Endothelial cell of umbilical vein (primary cell): ENCODE measurements around the gene GAST. TPM values are rescaled to one million over a fixed set of nuclear protein-coding genes. Genes with fewer than 3 reads are reported as not detected.

Experiments used
- BruUV-seq: library from RNA; stranded (reverse); fragments of 400-500 nt; replicated peaks from 2 replicates; lab custom pipeline; 2021; lab: Mats Ljungman, UMichigan
- CTCF ChIA-PET: fragments of 300-600, 350-600 bp; sonication (Branson Sonifier 250); formaldehyde crosslinking; loops from one replicate; lab custom pipeline; 2021; ENCODE audit warnings: antibody characterized with exemption, inconsistent platforms; lab: Charles Lee
- POLR2A ChIA-PET: fragments of 300-600, 350-600 bp; sonication (Branson Sonifier 250); formaldehyde crosslinking; loops from one replicate; lab custom pipeline; 2021; ENCODE audit warnings: antibody characterized with exemption, inconsistent platforms; lab: Charles Lee
- DNase-seq: peaks from one replicate; pipeline ENCODE4 v3.0.0-alpha.2; 2011; ENCODE audit warnings: low read depth, low spot score
- FAIRE-seq: peaks from 2 replicates; lab custom pipeline; 2011; peaks lifted over from hg19 to GRCh38; lab: Jason Lieb, UNC
- H2AFZ ChIP-seq: 2 replicates; pipeline ENCODE4 v1.6.0; 2012; ENCODE audit warnings: low read depth, low read length, control low read depth, inconsistent platforms
- H3K27ac ChIP-seq: 2 replicates; pipeline ENCODE4 v1.5.1; 2011; ENCODE audit warnings: low read depth, mild to moderate bottlenecking, control low read depth, low read length, moderate library complexity; ENCODE audit not compliant: insufficient read depth
- H3K27me3 ChIP-seq, 2 experiments: 2 replicates each; pipeline versions ENCODE4 v1.6.0 to v1.6.1; 2011; ENCODE audit warnings: low read length in 2 of 2, mixed read lengths in 1 of 2; ENCODE audit not compliant: control insufficient read depth in 2 of 2, insufficient read depth in 2 of 2
- H3K36me3 ChIP-seq, 2 experiments: 2 replicates in 1 of 2; 3 replicates in 1 of 2; pipeline ENCODE4 v1.5.1; 2011; ENCODE audit warnings: low read length in 2 of 2, mild to moderate bottlenecking in 1 of 2, moderate library complexity in 1 of 2; ENCODE audit not compliant: control insufficient read depth in 2 of 2, insufficient read depth in 2 of 2; ENCODE audit errors: extremely low read depth in 1 of 2
- H3K4me1 ChIP-seq: 3 replicates; pipeline ENCODE4 v1.5.1; 2011; ENCODE audit warnings: mild to moderate bottlenecking, low read length; ENCODE audit not compliant: control insufficient read depth, insufficient read depth; ENCODE audit errors: extremely low read depth
- H3K4me2 ChIP-seq: 2 replicates; pipeline ENCODE4 v1.6.1; 2011; ENCODE audit warnings: low read length, control low read depth, mixed read lengths; ENCODE audit not compliant: insufficient read depth
- H3K4me3 ChIP-seq, 3 experiments: fragments of 200-600 bp in 1 of 3; sonication (generic), shearing (Covaris generic) in 1 of 3; replicated peaks in 1 of 3; 2 replicates each; pipeline ENCODE4 v1.5.1; 2011 to 2016; ENCODE audit warnings: control low read depth in 3 of 3, low read length in 3 of 3, mild to moderate bottlenecking in 2 of 3, inconsistent platforms in 1 of 3, low read depth in 1 of 3, moderate library complexity in 1 of 3; ENCODE audit not compliant: insufficient read depth in 1 of 3
- H3K79me2 ChIP-seq: 2 replicates; pipeline ENCODE4 v1.6.0; 2012; ENCODE audit warnings: low read length, inconsistent platforms; ENCODE audit not compliant: control insufficient read depth, insufficient read depth
- H3K9ac ChIP-seq: replicated peaks from 2 replicates; pipeline ENCODE3; 2011; ENCODE audit warnings: low read length, control low read depth; ENCODE audit not compliant: insufficient read depth; ENCODE audit errors: extremely low read depth
- H3K9me1 ChIP-seq: replicated peaks from 3 replicates; pipeline ENCODE4 v1.6.0; 2011; ENCODE audit warnings: mild to moderate bottlenecking, low read length; ENCODE audit not compliant: control insufficient read depth, insufficient read depth; ENCODE audit errors: extremely low read depth
- H3K9me3 ChIP-seq: replicated peaks from 2 replicates; pipeline ENCODE4 v1.5.1; 2012; ENCODE audit warnings: low read length, inconsistent platforms; ENCODE audit not compliant: control insufficient read depth, insufficient read depth
- H4K20me1 ChIP-seq: replicated peaks from 2 replicates; pipeline ENCODE3; 2011; ENCODE audit warnings: mild to moderate bottlenecking, low read length; ENCODE audit not compliant: control insufficient read depth, insufficient read depth; ENCODE audit errors: extremely low read depth
- CTCF ChIP-seq, 2 donors: IDR thresholded peaks; 1 replicate in 1 of 2; 2 replicates in 1 of 2; pipeline ENCODE4 v1.5.1; 2011; ENCODE audit warnings: low read length in 2 of 2, mild to moderate bottlenecking in 2 of 2, moderate library complexity in 2 of 2, control low read depth in 1 of 2, inconsistent platforms in 1 of 2, low read depth in 1 of 2; ENCODE audit not compliant: insufficient read depth in 1 of 2; ENCODE audit errors: extremely low read depth in 1 of 2
- EZH2 ChIP-seq: IDR thresholded peaks from 2 replicates; pipeline ENCODE4 v1.6.1; 2012; ENCODE audit warnings: borderline replicate concordance, low read depth, mild to moderate bottlenecking, moderate library complexity, low read length, inconsistent platforms; ENCODE audit not compliant: severe bottlenecking
- FOS ChIP-seq: IDR thresholded peaks from 2 replicates; pipeline ENCODE4 v1.6.1; 2011; ENCODE audit warnings: mild to moderate bottlenecking, low read length, moderate library complexity, borderline replicate concordance; ENCODE audit not compliant: insufficient read depth
- GATA2 ChIP-seq: IDR thresholded peaks from 2 replicates; pipeline ENCODE4 v1.7.0; 2011; ENCODE audit warnings: low read depth, mild to moderate bottlenecking, moderate library complexity, mixed read lengths, low read length; ENCODE audit not compliant: insufficient read length, insufficient read depth
- JUN ChIP-seq: IDR thresholded peaks from 2 replicates; pipeline ENCODE4 v1.6.1; 2011; ENCODE audit warnings: borderline replicate concordance, low read depth; ENCODE audit not compliant: insufficient read length, insufficient read depth
- MAX ChIP-seq: IDR thresholded peaks from 2 replicates; pipeline ENCODE4 v1.6.1; 2011; ENCODE audit not compliant: insufficient read depth, insufficient read length
- MYC ChIP-seq: IDR thresholded peaks from one replicate; pipeline ENCODE4 v1.6.1; 2011; ENCODE audit warnings: mild to moderate bottlenecking, low read depth, low read length
- POLR2A ChIP-seq: IDR thresholded peaks from 2 replicates; pipeline ENCODE4 v1.6.1; 2012; ENCODE audit warnings: low read depth, mild to moderate bottlenecking, control low read depth, low read length
- POLR2AphosphoS5 ChIP-seq: IDR thresholded peaks from 2 replicates; pipeline ENCODE4 v1.6.1; 2012; ENCODE audit warnings: low read depth, mild to moderate bottlenecking, control low read depth, low read length, moderate library complexity; ENCODE audit not compliant: insufficient read depth
- dilution Hi-C: fragments of 300-500 bp; cut with MboI; formaldehyde crosslinking; loops from one replicate; pipeline ENCODE4 v1.15.0; 2019; ENCODE audit warnings: low sequenced_read_pairs; ENCODE audit not compliant: extremely low pct_ligation_motif_present
- intact Hi-C: fragments of 100-400 bp; cut with micrococcal nuclease; formaldehyde crosslinking; loops from one replicate; pipeline ENCODE4 v1.10.0; 2022
- polyA plus RNA-seq, 4 experiments: library from polyadenylated mRNA; depleted of rRNA in 3 of 4; stranded (reverse) in 3 of 4; unstranded in 1 of 4; fragments of >200 nt; gene quantifications; 2 replicates each; pipeline versions ENCODE4 v1.2.1 to v1.2.3, GENCODE V29; 2011 to 2012; ENCODE audit warnings: missing spikeins in 1 of 4
- total RNA-seq: library from RNA; stranded (reverse); gene quantifications from 2 replicates; pipeline ENCODE4 v1.2.3, GENCODE V29; 2021

The GAST gene
- total and polyA plus RNA-seq, 2 donors (not counting 3 experiments of a cell fraction or from before 2014, with no cell fraction given): not detected

DNA sequence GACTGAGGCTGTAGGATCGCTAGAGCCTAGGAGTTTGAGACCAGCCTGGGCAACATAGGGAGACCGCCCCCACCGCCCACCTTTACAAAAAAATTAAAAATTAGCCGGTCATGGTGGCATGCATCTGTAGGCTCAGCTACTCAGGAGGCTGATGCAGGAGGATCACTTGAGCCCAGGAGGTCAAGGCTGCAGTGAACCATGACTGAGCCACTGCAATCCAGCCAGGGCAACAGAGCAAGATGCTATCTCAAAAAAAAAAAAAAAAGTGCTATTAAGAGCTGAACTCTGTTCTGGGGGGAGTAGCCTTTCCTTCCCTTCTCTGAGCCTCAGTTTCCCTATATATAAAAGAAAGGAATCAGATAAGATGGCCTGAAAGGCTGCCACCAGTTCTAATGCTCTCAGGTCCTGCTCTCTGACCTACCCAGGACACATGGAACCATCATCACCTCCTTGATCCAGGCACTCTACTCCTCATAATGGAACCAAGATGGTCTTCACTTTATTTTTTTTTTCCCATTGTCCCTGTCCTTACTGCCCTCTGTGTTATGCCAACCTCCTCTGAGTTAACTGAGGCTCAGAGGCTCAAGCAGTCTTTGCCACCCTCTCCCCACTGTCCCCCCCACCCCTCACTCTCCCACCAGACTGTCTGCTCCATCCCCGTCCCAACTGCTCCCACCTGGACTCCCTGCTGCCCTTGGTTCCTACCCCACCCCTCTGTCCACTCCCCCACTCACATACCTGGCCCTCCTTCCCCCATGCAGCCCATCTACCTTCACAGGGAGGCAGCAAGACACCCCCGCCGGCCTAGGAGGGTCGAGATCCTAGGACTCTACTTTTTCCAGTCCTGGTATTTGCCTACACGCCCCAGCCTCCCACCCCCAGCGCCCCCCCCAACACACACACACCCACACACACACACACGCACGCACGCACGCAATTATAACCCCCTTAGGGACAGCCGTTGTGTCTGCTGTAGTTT is 47.3 kb upstream of the GAST start:
- TF ChIP-seq POLR2A (no peak), POLR2AphosphoS5 (no peak), MAX (no peak), MYC (no peak), CTCF (IDR thresholded peaks at IDR 0.05; ENCODE audit: extremely low read depth in 1 of 2, insufficient read depth in 1 of 2, low read depth in 1 of 2, low read length in 2 of 2) (no peak), EZH2 (no peak), FOS (no peak), GATA2 (no peak), JUN (no peak)
- Histone ChIP-seq H3K9me3 (no peaks in the 10 kb centered on the region), H3K9ac (no peak overlapping the region), H3K79me2 (no peaks in the 10 kb centered on the region), H3K27me3 (peaks cover 0 to 1% of the 10 kb centered on the region in 2 experiments), H3K4me1 (peaks cover 23% of the 10 kb centered on the region), H3K9me1 (no peaks in the 10 kb centered on the region), H3K27ac (no peak overlapping the region), H3K4me2 (no peak overlapping the region), H3K4me3 (no peak overlapping the region), H2AFZ (peak overlapping the region; percentile 89), H3K36me3 (no peaks in the 10 kb centered on the region), H4K20me1 (no peaks in the 10 kb centered on the region)
- POLR2A ChIA-PET: interaction anchor here (0.7 kb wide), 1 partner anchor 24 kb away, joined by 8 read pairs; the partner anchor contains the start of gene EIF1
- FAIRE-seq (no peak), DNase-seq (no peak)
- intact Hi-C loops: loop anchor here (5.0 to 10.0 kb wide), 3 partner anchors 340 to 1020 kb away; partner anchors contain the start of gene SMARCE1
- dilution Hi-C loops: no loop called here
- no TSS peak for BruUV-seq
- CTCF ChIA-PET: interaction anchor here (0.6 to 9.4 kb wide), 32 partner anchors 12 to 1221 kb away, joined by 3 to 369 read pairs (median 4); partner anchors contain the start of genes EIF1, IGFBP4 and KRT36
